Activated CD8-positive, alpha-beta memory T cell treated with anti-CD3 and anti-CD28 coated beads for 1 hour (primary cell): ENCODE data around the gene TIGD2.
A peak's percentile ranks its signal among the peaks of the same experiment; 100 is the strongest.

Experiments
- DNase-seq, 2 donors: peaks; one replicate each; pipeline ENCODE4 v3.0.0-alpha.2; 2020; ENCODE audit warnings: low read depth in 1 of 2; ENCODE audit errors: extremely low read depth in 1 of 2

TIGD2 gene

GRCh38 chr4:89110986-89111832 is at the start of gene TIGD2:
Gene TIGD2, plus strand, starts transcription at chr4:89111533. Its CDS starts 1,442 bp downstream, at chr4:89112975.
- peak; percentile 57 to 83 for DNase-seq

GRCh38 chr4:89064848-89065247 is 46.5 kb upstream of the TIGD2 start:
- DNase-seq: no peak

- no peak for DNase-seq
These were observed 43.9 kb upstream of the TIGD2 start for GRCh38 chr4:89067417-89067816.

GRCh38 chr4:89069481-89069880 is 41.9 kb upstream of the TIGD2 start:
- no peak for DNase-seq

- DNase-seq: no peak
These were observed 41.3 kb upstream of the TIGD2 start for GRCh38 chr4:89070041-89070440.

GRCh38 chr4:89071311-89071710 is 40.0 kb upstream of the TIGD2 start:
- no peak for DNase-seq

GRCh38 chr4:89072921-89073320 is 38.4 kb upstream of the TIGD2 start:
- no peak for DNase-seq

- no peak for DNase-seq
These were observed 33.6 kb upstream of the TIGD2 start for GRCh38 chr4:89077761-89078160.

- DNase-seq: no peak
These were observed 33.0 kb upstream of the TIGD2 start for GRCh38 chr4:89078300-89078699.

- DNase-seq: no peak
These were observed 12.3 kb upstream of the TIGD2 start for GRCh38 chr4:89099034-89099433.

- DNase-seq: no peak
These were observed 11.9 kb upstream of the TIGD2 start for GRCh38 chr4:89099471-89099870.

- no peak for DNase-seq
These were observed 10.5 kb upstream of the TIGD2 start for GRCh38 chr4:89100853-89101252.

- no peak for DNase-seq
These were observed 9.8 kb upstream of the TIGD2 start for GRCh38 chr4:89101256-89102161.

GRCh38 chr4:89105726-89106125 is 5.6 kb upstream of the TIGD2 start:
- DNase-seq: no peak

GRCh38 chr4:89108091-89108490 is 3.2 kb upstream of the TIGD2 start:
- no peak for DNase-seq

- no peak for DNase-seq
These were observed 1.3 kb upstream of the TIGD2 start for GRCh38 chr4:89109841-89110540.

GRCh38 chr4:89110541-89110985 is 770 bp upstream of the TIGD2 start:
- DNase-seq: no peak

GRCh38 chr4:89111833-89112563 is 665 bp downstream of the TIGD2 start:
- DNase-seq: no peak

GRCh38 chr4:89113415-89113814 is 2.1 kb downstream of the TIGD2 start:
- DNase-seq: no peak

- DNase-seq: no peak
These were observed 2.8 kb downstream of the TIGD2 start for GRCh38 chr4:89114100-89114499.
